ENCODE data around the gene TBC1D22A. TPM values are rescaled to one million over a fixed set of nuclear protein-coding genes. Genes with fewer than 3 reads are reported as not detected.

The TBC1D22A gene
- total and polyA plus RNA-seq, 2 experiments from 2014 or later: 9.6 to 13.3 TPM

DNA sequence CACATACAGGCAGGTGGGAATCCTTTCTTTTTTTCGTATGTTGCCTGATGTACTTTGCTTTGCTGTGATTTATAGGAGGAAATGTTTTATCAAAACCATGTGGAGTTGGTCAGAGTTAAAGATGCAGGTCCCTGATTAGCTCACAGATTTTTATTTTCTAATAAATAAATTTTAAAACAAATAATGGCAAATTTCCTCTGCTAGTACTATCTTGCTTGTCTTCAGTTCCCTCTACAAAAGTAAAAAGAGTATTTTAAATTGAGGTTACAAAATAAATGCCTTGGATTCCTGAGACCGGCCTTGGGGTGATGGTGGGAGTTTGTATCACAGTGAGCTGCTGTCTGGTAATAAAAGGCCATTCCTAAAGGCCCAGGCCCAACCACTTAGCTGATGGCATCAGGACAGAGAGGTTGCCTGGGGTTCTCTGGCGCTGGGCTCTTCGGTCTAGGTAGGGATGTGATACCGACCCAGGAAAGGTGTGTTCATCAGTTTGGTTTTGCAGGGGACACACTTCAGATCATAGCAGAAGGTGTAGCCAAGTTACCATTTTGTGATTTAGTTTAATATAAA, 129.0 kb downstream of the TBC1D22A start:
- no peaks in the 10 kb centered on the region for H3K27me3 ChIP-seq (ENCODE audit: insufficient read depth)
- no peak overlapping the region for H3K27ac ChIP-seq (ENCODE audit: low read depth)
- no peak overlapping the region for H3K4me3 Mint-ChIP-seq
- peaks cover 10% of the 10 kb centered on the region; the same call in 2 of the 3 replicates for H3K36me3 Mint-ChIP-seq (ENCODE audit: low read depth)
- H3K27me3 Mint-ChIP-seq (ENCODE audit: insufficient read depth, low read depth, poor library complexity): no peaks in the 10 kb centered on the region
- DNase-seq (ENCODE audit: low spot score) (no peak), ATAC-seq (no peak)
- H2AFZ ChIP-seq: no peak overlapping the region
- no peak overlapping the region for H3K4me2 ChIP-seq
- H3K9me2 ChIP-seq (ENCODE audit: insufficient read depth): no peaks in the 10 kb centered on the region
- peak overlapping the region; percentile 39; the same call in 1 of the 2 replicates for H3K27ac Mint-ChIP-seq
- no peaks in the 10 kb centered on the region for H3K36me3 ChIP-seq (ENCODE audit: insufficient read depth)
- no peaks in the 10 kb centered on the region; the same call in 1 of the 2 replicates for H4K20me1 ChIP-seq (replicated peaks; ENCODE audit: insufficient read depth)
- TF ChIP-seq ZNF114 (CRISPR knock-in tag; IDR thresholded peaks at IDR 0.05): no peak
- no peak for TF ChIP-seq NANOG (IDR thresholded peaks at IDR 0.05; ENCODE audit: borderline replicate concordance)
- TF ChIP-seq, protein P1, sequence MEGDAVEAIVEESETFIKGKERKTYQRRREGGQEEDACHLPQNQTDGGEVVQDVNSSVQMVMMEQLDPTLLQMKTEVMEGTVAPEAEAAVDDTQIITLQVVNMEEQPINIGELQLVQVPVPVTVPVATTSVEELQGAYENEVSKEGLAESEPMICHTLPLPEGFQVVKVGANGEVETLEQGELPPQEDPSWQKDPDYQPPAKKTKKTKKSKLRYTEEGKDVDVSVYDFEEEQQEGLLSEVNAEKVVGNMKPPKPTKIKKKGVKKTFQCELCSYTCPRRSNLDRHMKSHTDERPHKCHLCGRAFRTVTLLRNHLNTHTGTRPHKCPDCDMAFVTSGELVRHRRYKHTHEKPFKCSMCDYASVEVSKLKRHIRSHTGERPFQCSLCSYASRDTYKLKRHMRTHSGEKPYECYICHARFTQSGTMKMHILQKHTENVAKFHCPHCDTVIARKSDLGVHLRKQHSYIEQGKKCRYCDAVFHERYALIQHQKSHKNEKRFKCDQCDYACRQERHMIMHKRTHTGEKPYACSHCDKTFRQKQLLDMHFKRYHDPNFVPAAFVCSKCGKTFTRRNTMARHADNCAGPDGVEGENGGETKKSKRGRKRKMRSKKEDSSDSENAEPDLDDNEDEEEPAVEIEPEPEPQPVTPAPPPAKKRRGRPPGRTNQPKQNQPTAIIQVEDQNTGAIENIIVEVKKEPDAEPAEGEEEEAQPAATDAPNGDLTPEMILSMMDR (conservative IDR thresholded peaks at IDR 0.05; ENCODE audit: low read depth in 2 of 2): no peak
- H3K4me1 ChIP-seq (ENCODE audit: insufficient read depth): no peaks in the 10 kb centered on the region
- no peaks in the 10 kb centered on the region for H3F3A ChIP-seq (replicated peaks; ENCODE audit: low read depth)
- peaks cover 6% of the 10 kb centered on the region; the same call in 1 of the 2 replicates for H3K79me2 ChIP-seq (replicated peaks; ENCODE audit: insufficient read depth)
- no peak overlapping the region for H3K4me3 ChIP-seq
- no peaks in the 10 kb centered on the region for H3K4me1 Mint-ChIP-seq
- H3K9me3 Mint-ChIP-seq: no peaks in the 10 kb centered on the region

DNA sequence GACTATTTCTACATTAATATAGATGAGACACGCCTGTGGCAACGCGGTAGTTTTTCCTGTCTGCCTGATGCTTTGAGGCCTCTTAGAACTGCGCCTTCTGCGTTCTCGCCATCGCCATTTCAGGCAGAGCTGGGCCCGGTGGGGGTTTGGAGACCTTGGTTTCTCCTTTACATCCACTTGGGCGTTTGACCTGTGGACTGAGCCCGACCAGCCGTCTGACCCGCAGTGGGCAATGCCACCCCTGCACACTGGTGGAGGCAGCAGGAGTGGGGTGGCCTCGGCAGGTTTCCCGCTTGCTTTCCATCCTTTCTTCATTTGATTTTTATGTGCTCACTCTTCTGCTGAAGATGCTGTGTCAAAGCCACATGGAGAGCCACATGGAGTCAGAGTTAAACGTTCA, 130.4 kb downstream of the TBC1D22A start:
- Histone ChIP-seq H2AFZ (no peak overlapping the region), H3K27ac (ENCODE audit: low read depth) (no peak overlapping the region), H3K4me3 (no peak overlapping the region), H3K4me2 (no peak overlapping the region), H3F3A (replicated peaks; ENCODE audit: low read depth) (no peaks in the 10 kb centered on the region), H3K79me2 (replicated peaks; ENCODE audit: insufficient read depth) (0 out of 2 replicates have a peak, but pooled peaks cover 2% of the 10 kb centered on the region), H3K27me3 (ENCODE audit: insufficient read depth) (no peaks in the 10 kb centered on the region), H3K9me2 (ENCODE audit: insufficient read depth) (no peaks in the 10 kb centered on the region), H3K4me1 (ENCODE audit: insufficient read depth) (no peaks in the 10 kb centered on the region), H4K20me1 (replicated peaks; ENCODE audit: insufficient read depth) (no peaks in the 10 kb centered on the region; the same call in 1 of the 2 replicates), H3K36me3 (ENCODE audit: insufficient read depth) (no peaks in the 10 kb centered on the region)
- no peak overlapping the region for H3K27ac Mint-ChIP-seq
- no peak overlapping the region for H3K4me3 Mint-ChIP-seq
- H3K36me3 Mint-ChIP-seq (ENCODE audit: low read depth): peaks cover 14% of the 10 kb centered on the region
- H3K9me3 Mint-ChIP-seq: no peaks in the 10 kb centered on the region
- ATAC-seq: no peak
- H3K4me1 Mint-ChIP-seq: no peaks in the 10 kb centered on the region
- H3K27me3 Mint-ChIP-seq (ENCODE audit: insufficient read depth, low read depth, poor library complexity): no peaks in the 10 kb centered on the region
- no peak for DNase-seq (ENCODE audit: low spot score)
- TF ChIP-seq, protein P2, sequence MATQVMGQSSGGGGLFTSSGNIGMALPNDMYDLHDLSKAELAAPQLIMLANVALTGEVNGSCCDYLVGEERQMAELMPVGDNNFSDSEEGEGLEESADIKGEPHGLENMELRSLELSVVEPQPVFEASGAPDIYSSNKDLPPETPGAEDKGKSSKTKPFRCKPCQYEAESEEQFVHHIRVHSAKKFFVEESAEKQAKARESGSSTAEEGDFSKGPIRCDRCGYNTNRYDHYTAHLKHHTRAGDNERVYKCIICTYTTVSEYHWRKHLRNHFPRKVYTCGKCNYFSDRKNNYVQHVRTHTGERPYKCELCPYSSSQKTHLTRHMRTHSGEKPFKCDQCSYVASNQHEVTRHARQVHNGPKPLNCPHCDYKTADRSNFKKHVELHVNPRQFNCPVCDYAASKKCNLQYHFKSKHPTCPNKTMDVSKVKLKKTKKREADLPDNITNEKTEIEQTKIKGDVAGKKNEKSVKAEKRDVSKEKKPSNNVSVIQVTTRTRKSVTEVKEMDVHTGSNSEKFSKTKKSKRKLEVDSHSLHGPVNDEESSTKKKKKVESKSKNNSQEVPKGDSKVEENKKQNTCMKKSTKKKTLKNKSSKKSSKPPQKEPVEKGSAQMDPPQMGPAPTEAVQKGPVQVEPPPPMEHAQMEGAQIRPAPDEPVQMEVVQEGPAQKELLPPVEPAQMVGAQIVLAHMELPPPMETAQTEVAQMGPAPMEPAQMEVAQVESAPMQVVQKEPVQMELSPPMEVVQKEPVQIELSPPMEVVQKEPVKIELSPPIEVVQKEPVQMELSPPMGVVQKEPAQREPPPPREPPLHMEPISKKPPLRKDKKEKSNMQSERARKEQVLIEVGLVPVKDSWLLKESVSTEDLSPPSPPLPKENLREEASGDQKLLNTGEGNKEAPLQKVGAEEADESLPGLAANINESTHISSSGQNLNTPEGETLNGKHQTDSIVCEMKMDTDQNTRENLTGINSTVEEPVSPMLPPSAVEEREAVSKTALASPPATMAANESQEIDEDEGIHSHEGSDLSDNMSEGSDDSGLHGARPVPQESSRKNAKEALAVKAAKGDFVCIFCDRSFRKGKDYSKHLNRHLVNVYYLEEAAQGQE (IDR thresholded peaks at IDR 0.05; ENCODE audit: unreplicated experiment): no peak
- no peak for TF ChIP-seq NANOG (IDR thresholded peaks at IDR 0.05; ENCODE audit: borderline replicate concordance)
- no peak for TF ChIP-seq ZNF114 (CRISPR knock-in tag; IDR thresholded peaks at IDR 0.05)
- no peak for TF ChIP-seq POLR2AphosphoS5 (IDR thresholded peaks at IDR 0.05; ENCODE audit: low read depth)
- no peak for TF ChIP-seq JUNB (IDR thresholded peaks at IDR 0.05; ENCODE audit: unreplicated experiment)
- TF ChIP-seq ZNF331 (CRISPR knock-in tag; IDR thresholded peaks at IDR 0.05; ENCODE audit: low read depth): no peak
- TF ChIP-seq CREB1 (CRISPR knock-in tag; IDR thresholded peaks at IDR 0.05; ENCODE audit: low read depth): no peak
- TF ChIP-seq, protein P1 (conservative IDR thresholded peaks at IDR 0.05; ENCODE audit: low read depth in 2 of 2): no peak
- TF ChIP-seq, protein P3, sequence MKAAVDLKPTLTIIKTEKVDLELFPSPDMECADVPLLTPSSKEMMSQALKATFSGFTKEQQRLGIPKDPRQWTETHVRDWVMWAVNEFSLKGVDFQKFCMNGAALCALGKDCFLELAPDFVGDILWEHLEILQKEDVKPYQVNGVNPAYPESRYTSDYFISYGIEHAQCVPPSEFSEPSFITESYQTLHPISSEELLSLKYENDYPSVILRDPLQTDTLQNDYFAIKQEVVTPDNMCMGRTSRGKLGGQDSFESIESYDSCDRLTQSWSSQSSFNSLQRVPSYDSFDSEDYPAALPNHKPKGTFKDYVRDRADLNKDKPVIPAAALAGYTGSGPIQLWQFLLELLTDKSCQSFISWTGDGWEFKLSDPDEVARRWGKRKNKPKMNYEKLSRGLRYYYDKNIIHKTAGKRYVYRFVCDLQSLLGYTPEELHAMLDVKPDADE (IDR thresholded peaks at IDR 0.05): no peak
- no peak for TF ChIP-seq STAT1 (IDR thresholded peaks at IDR 0.05; ENCODE audit: unreplicated experiment)
- TF ChIP-seq EZH2 (IDR thresholded peaks at IDR 0.05; ENCODE audit: low read depth, unreplicated experiment): no peak
- TF ChIP-seq EZH2phosphoT487 (IDR thresholded peaks at IDR 0.05; ENCODE audit: unreplicated experiment): no peak
